Adipose tissue (tissue), 3 donors: ENCODE measurements around the gene ERCC6. TPM values are rescaled to one million over a fixed set of nuclear protein-coding genes. Genes with fewer than 3 reads are reported as not detected.

Source experiments
- H3K27ac ChIP-seq: one replicate; pipeline ENCODE4 v1.5.1; 2013; ENCODE audit warnings: low read depth, low read length
- WGBS, 3 donors: extraction: QIAGEN DNeasy Blood & Tissue Kit; methylation state at CpG; one replicate each; pipeline ENCODE4 v1.1.7; 2013; 5-methylcytosine and 5-hydroxymethylcytosine counted together
- polyA plus RNA-seq, 3 donors: library from polyadenylated mRNA; stranded (reverse); fragments of 200-250 nt; gene quantifications; one replicate each; pipeline ENCODE4 v1.2.3, GENCODE V29; 2013
- donor health status: healthy with polysubstance abuse.
- donor health status: Bipolar disorder and iron deficiency.
- donor health status: healthy.

Gene ERCC6
- polyA plus RNA-seq, 3 donors: 3.0 to 7.4 (median 3.3) TPM

DNA sequence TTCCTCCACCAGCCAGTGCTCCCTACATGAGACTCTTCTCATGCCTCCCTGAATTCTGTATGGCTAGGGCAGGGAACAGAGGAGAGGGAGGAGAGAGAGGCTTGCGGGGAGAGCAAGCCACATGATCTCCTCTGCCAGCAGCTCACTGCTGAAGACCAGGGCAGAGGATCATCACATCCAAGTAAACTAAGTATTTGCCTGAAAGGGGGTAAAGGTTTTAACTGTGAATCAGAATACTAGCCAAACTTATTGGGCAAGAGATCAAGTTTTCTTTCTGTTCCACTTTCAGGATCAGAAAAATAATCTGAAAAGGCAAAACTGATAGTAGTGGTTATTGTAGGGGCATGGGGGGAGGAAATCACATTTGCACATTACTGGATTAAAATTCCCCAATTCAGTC, 17.8 kb upstream of the ERCC6 start:
- 60 to 71% (median 62%) methylated on average over 1 of the region's 1 CpG for WGBS, 3 donors
- no peak overlapping the region for H3K27ac ChIP-seq

DNA sequence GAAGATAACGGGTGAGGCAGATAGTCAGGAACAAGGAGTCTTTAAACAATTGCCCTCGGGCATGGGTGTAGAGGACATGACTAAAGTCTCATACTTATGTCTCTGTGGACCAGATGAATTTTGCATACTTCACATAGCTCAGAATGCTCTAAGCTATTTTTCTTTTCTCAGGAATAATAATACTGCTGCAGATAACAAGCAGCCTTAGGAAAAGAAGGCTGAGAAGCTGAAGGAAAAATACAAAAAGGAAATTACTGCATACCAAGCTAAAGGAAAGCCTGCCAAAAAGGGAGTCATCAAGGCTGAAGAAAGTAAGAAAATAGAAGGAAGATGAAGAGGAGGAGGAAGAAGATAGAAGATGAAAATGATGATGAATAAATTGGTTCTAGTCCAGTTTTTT, 13.4 kb upstream of the ERCC6 start:
- 45 to 68% (median 57%) methylated on average over 2 of the region's 2 CpGs for WGBS, 3 donors
- no peak overlapping the region for H3K27ac ChIP-seq

DNA sequence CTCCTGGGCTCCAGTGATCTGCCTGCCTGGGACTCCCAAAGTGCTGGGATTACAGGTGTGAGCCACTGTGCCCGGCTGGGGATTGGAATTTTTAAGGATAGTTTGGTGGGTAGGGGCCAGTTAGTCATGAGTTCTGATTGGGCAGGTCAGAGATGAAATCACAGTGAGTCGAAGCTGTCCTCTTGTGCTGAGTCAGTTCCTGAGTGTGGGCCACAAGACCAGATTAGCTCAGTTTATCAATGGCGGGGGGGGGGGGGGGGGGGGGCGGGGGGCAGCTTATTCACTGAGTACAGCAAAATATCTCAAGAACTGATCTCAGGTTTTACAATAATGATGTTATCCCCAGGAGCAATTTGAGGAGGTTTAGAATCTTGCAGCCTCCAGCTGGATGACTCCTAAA, 11.6 kb upstream of the ERCC6 start:
- no peak overlapping the region for H3K27ac ChIP-seq
- 35 to 50% (median 42%) methylated on average over 2 to 4 of the region's 4 CpGs for WGBS, 3 donors

DNA sequence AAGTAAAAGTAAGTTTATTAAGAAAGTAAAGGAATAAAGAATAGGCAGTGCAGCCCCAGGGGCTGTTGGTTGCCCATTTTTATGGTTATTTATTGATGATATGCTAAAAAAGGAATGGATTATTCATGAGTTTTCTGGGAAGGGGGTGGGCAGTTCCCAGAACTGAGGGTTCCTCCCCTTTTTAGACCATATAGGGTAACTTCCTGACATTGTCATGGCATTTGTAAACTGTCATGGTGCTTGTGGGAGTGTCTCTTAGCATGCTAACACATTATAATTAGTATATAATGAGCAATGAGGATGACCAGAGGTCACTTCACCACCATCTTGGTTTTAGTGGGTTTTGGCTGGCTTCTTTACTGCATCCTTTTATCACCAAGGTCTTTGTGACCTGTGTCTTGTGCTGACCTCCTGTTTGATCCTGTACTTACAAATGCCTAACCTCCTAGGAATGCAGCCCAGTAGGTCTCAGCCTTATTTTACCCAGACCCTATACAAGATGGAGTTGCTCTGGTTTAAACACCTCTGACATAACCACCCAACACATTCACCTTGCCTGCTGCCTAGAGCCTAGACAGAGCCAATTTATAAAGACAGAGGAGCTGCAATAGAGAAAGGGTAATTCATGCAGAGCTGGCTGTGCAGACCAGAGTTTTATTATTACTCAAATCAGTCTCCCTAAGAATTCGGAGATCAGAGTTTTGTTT, 10.9 kb upstream of the ERCC6 start:
- 70 to 95% (median 80%) methylated on average over 1 of the region's 1 CpG for WGBS, 3 donors
- no peak overlapping the region for H3K27ac ChIP-seq

DNA sequence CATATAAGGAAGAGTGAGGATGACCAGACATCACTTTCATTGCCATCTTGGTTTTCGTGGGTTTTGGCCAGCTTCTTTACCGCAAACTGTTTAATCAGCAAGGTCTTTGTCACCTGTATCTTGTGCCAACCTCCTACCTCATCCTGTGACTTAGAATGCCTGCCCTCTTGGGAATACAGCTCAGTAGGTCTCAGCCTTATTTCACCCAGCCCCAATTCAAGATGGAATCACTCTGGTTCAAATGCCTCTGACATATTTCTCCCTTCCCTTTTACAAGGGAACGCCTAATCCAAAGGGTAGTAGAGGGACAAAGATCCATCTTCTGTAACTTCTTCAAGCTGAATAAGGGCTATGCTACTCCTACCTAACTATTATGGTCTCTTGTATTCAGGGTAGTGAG, 4.7 kb upstream of the ERCC6 start:
- WGBS, 3 donors: 77 to 89% (median 87%) methylated on average over 3 of the region's 3 CpGs
- no peak overlapping the region for H3K27ac ChIP-seq

DNA sequence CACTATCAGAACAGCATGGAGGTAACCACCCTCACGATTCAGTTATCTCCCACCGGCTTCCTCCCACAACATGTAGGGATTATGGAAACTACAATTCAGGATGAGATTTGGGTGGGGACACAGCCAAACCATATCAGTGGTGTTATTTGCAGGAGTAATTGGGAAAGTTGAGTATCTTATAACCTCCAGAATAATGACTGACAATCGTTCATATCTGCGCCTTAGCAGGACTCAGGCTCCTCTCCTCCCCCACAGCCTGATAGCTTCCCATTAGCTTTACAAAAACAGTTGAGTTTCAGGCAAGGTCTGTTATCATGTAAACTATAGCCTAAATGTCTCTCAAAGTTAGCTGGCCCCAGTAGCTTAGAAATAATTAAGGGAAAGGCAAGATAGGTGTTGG, 3.4 kb upstream of the ERCC6 start:
- H3K27ac ChIP-seq: no peak overlapping the region
- 79 to 91% (median 91%) methylated on average over 4 of the region's 4 CpGs for WGBS, 3 donors

DNA sequence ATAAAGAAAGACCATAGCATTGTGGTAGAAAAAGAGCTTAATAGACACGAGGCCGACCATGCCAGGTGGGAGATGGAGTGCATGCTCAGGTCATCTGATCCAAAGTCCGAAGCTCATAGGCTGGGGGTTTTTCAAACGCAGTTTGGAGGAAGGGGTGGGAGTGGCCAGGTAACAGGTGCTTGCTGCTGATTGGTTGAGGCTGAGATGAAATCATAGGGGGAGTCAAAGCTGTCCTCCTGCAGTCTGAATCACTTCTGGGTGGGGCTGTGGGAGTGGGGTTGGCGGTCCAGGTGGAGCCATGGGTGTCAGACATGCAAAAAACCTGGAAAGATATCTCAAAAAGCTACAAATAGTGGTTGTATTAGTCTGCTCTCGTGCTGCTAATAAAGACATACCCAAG, 2.8 kb upstream of the ERCC6 start:
- WGBS, 3 donors: 70 to 73% (median 73%) methylated on average over 6 of the region's 6 CpGs

DNA sequence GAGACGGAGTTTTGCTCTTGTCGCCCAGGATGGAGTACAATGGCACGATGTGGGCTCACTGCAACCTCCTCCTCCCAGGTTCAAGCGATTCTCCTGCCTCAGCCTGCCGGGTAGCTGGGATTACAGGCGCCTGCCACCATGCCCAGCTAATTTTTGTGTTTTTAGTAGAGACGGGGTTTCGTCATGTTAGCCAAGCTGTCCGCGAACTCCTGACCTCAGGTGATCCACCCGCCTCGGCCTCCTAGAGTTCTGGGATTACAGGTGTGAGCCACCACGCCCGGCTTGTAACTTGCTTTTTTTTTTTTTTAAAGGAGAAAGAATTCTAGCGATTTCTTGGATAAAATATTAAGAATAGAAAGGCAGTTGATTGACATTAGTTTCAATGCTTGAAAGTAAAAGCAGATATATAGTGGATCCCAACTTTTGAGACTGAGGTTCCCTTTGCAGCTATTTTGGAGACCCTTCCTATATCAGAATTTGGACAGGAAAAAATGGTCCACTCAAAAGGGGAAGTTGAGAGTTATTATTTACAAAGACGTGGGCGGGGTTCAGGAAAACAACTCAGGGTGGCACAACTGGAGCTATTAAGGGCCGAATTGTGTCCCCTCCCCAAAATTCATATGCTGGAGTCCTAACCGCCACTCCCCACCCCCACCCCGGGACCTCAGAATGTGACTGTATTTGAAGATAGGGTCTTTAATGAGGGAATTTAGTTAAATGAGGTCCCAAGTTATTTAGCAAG, 1.3 kb upstream of the ERCC6 start:
- H3K27ac ChIP-seq: no peak overlapping the region
- 76 to 82% (median 82%) methylated on average over 20 of the region's 20 CpGs for WGBS, 3 donors

More for the DNA sequence above, 2.8 kb upstream of the ERCC6 start:
- no peak overlapping the region for H3K27ac ChIP-seq

DNA sequence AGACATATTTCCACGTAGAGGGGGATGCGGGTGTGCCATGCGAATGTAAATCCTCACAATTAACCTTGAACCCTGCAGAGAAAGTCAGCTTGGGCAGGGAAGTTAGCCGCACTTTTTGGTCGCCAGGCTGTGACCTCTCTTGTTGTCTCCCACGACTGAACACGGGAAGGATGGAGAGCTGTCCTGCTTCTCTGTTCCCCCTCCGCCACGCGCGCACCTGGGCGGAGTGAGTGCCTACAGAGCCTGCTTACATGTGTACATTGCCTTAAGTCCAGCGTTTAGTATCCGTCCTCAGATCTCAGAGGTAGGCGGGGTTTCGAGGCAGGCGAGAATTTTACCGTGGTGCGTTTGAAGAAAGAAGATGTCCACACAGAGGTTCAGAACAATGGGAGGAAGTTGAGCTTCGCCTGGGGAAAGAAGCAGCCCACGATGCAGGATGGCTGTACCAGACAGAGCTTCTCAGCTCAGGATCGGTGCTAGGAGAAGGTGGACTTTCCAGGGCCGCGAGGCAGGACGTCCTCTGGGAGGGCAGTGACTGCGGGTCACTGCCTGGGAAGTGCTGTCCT, 482 bp upstream of the ERCC6 start:
- H3K27ac ChIP-seq: no peak overlapping the region
- 1% methylated on average over 26 of the region's 26 CpGs for WGBS, 3 donors

DNA sequence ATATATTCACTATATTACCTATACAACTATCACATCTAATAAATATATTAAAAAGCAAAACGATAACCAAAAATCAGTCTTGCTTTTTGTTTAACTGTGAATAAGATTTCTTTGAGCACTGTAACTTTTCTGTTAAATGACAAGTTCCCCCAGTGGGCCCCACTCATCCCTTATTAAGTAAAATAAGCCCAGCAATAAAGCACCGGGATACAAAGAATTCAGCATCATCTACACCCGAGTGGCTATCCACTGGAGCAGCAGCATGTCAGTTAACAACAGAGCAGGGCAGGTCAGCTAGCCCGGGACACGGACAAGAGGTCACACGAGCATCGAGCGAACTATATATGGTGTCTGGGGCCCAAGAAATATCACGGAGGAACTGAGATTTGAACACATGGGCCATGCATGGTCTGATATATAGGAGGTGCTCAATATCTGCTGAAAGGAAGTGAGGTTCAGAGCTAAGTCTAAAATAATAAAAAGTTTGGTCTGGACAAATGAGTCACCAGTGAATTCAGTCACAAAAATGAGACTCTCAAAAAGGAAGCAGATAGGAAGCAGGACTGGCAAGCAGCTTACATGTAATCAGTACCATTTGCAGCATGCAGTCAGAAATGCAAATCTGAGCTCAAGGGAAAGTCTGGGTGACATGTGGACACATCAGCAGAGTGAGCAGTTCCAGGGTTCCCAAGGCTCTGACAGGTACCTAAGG, 4.1 kb downstream of the ERCC6 start:
- H3K27ac ChIP-seq: no peak overlapping the region
- 68 to 83% (median 74%) methylated on average over 9 of the region's 9 CpGs for WGBS, 3 donors

DNA sequence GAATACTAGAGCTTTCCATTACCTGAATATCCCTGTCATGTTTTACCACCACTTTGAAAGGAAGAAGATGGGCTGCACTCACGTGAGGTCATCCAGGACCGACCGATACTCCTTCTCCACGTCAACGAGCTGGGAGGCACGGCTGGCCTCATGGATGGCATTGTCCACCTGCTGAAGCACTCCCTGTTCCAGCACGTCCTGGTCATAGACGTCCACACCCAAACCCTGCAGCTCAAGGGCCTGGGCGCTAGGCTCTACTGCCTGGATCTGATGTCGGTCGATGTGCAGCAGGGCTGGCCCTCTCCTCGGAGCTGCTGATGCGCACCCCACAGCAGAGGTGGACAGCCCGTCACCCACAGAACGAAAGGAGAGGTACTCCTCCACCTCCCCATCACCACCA, 6.5 kb downstream of the ERCC6 start:
- 97 to 98% (median 98%) methylated on average over 15 of the region's 15 CpGs for WGBS, 3 donors
- H3K27ac ChIP-seq: no peak overlapping the region

DNA sequence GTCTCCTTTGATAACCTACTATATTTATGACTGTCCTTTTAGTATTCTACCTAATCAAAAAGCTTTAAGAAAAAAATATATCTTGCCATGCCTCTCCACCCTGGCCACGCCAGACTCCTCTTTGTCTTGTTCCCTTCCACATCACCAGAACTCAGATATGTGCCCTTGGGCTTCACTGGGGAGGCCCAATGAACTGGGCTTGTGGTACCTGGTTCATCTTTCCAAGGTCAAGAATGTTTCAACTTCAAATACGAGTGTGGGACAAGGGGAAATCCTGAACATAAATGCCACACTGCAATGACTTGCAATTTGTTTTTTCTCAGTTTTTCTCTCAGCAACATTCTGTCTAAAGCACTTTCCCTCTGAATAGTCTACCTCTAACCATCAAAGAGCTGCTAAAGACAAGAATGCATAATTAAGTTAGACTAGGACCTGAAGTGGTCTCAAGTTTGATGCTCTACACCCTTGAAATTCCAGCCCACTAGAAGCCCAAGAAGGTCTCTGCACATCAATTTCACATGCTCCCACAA, 9.9 kb downstream of the ERCC6 start:
- H3K27ac ChIP-seq: no peak overlapping the region
- WGBS, 3 donors: 72 to 77% (median 75%) methylated on average over 2 of the region's 2 CpGs

DNA sequence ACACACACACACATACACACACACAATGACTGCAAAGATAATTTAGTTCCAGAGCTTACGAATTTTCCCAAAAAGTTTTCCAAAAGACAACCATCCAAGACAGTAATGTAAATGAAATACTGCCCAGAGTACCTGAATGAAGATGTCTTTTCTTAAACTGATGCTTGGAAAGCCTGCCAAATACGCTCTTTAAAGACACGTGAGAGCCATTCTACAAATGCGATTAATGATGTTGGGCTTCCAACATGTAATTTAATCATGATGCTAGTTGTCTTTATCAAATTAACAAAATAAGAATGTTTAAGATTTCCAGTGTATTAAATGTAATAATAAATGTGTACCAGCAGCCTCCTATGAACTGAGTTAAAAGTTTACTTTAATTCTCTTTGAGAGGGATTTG, 11.1 kb downstream of the ERCC6 start:
- no peak overlapping the region for H3K27ac ChIP-seq
- 80 to 95% (median 94%) methylated on average over 4 of the region's 4 CpGs for WGBS, 3 donors

DNA sequence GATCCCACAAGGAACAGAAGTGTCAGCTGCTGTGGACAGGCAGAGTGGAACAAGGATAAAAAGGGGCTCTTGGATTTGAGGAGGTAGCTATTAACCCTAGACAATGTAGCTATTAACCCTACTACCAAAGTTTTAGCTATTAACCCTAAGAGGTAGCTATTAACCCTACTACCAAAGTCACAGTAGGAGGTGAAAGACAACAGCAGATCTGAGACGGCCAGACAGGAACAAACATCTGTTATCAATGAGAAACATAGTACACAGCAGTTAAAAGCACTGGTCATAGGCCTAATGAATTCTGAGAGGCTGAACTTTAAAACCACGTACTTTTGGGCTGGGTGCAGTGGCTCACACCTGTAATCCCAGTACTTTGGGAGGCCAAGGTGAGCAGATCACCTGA, 11.9 kb downstream of the ERCC6 start:
- WGBS, 3 donors: 74 to 86% (median 78%) methylated on average over 2 of the region's 2 CpGs
- H3K27ac ChIP-seq: no peak overlapping the region

DNA sequence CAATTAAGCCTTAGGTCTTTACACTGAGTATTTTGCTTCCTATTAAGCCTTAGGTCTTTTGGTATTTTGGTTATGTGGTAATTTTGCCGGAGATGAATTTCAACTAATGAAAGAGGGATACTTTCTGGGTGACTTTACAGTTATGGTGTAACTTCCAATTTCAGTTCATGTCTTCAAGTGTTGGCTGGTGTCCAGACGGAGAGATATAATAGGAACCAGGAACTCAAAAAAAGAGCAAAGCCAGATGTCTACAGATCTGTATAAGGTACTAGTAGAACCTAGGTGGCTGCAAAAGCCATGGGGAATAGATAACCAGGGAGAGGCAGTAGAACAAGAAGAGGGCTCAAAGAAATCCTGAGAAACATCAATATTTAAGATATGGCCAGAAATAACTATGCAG, 12.3 kb downstream of the ERCC6 start:
- WGBS, 3 donors: 41 to 85% (median 44%) methylated on average over 2 of the region's 2 CpGs
- H3K27ac ChIP-seq: no peak overlapping the region

DNA sequence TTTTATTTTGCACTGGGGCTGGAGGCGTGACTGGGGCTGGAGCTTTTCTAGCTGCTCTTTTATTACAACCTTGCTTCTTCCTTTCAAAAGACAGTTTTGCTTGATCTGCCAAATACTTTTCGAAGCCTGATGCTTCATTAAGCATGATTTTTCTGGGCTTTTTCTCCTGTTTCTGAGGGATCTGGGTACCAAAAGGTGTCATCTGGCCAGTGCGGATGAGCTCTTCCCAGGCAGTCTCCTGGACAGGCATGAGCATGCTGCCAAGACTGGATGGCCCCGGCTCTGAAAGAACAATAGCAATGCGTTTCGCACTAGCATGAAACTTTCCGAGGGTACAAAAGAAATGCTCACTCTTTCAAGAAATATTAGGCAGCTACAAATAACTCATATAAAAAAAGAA, 14.4 kb downstream of the ERCC6 start:
- no peak overlapping the region for H3K27ac ChIP-seq
- WGBS, 3 donors: 92 to 98% (median 97%) methylated on average over 7 of the region's 7 CpGs

DNA sequence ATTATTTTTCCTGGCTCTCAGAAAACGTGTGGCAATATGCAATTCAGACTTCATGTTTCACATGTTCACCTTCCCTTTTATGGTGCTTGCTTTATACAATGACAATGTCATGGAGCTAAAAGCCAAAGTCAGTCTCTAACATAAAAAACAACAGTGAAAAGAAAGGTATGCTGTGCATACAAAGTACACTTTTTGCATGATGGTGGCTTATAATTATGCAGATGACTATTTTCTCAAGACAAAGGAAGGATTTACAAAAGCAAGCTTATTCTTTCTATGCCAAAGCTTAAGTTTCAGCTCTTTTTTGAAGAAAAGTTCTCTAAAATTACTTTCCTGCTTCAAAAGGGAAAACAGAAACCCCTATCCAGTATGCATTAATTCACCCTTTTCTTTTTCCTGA, 15.6 kb downstream of the ERCC6 start:
- 21 to 35% (median 30%) methylated on average over 1 of the region's 1 CpG for WGBS, 3 donors
- no peak overlapping the region for H3K27ac ChIP-seq

DNA sequence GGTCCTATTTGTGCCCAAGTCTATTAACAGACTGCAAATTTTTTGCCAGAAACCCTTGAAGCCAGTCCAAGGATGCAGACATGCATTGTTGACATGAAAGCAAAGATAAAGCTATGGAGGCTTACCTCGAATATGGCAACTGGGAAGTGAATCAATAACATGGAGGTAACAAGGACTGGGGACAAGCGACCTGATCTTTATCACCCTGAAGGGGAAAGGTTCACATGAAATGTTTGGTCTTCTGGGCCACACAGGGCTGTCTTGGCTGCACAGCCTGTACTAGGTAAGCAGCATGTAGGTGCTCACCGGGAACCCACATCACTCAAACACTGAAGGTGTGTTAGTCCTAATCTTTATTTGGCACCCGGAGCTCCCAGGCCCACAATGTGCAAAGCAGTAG, 17.9 kb downstream of the ERCC6 start:
- no peak overlapping the region for H3K27ac ChIP-seq
- WGBS, 3 donors: 50 to 90% (median 80%) methylated on average over 4 of the region's 4 CpGs
